OCI-LY1 (cell line): ENCODE results near the gene ATP4A.

Experiments used
- H2AFZ ChIP-seq: fragments of 200-600 bp; sonication (generic), shearing (Covaris generic); 2 replicates; pipeline ENCODE4 v1.6.0; 2014; ENCODE audit warnings: antibody characterized with exemption, mild to moderate bottlenecking, low read length
- H3F3A ChIP-seq: fragments of 200-600 bp; sonication (generic), shearing (Covaris generic); 2 replicates; pipeline ENCODE4 v1.6.0; 2014; ENCODE audit warnings: mild to moderate bottlenecking, antibody characterized with exemption, low read length, moderate library complexity; ENCODE audit not compliant: insufficient read depth
- H3K27ac ChIP-seq: fragments of 200-600 bp; sonication (generic); 2 replicates; pipeline ENCODE4 v1.5.1; 2014; ENCODE audit warnings: low read length, mixed run types, mild to moderate bottlenecking, low read depth; ENCODE audit not compliant: poor library complexity, severe bottlenecking
- H3K27me3 ChIP-seq: fragments of 200-600 bp; sonication (generic); 2 replicates; pipeline ENCODE4 v1.6.0; 2014; ENCODE audit warnings: antibody characterized with exemption, mild to moderate bottlenecking, low read length, moderate library complexity; ENCODE audit not compliant: insufficient read depth
- H3K36me3 ChIP-seq: fragments of 200-600 bp; sonication (generic); 2 replicates; pipeline ENCODE4 v1.6.1; 2014; ENCODE audit warnings: mild to moderate bottlenecking, antibody characterized with exemption, low read length, moderate library complexity, mixed read lengths; ENCODE audit not compliant: insufficient read depth
- H3K4me1 ChIP-seq: fragments of 200-600 bp; sonication (generic); 2 replicates; pipeline ENCODE4 v1.5.1; 2014; ENCODE audit warnings: mild to moderate bottlenecking, low read length, moderate library complexity; ENCODE audit not compliant: insufficient read depth, severe bottlenecking
- H3K4me2 ChIP-seq: fragments of 200-600 bp; sonication (generic), shearing (Covaris generic); 2 replicates; pipeline ENCODE4 v1.6.1; 2014; ENCODE audit warnings: low read length
- H3K4me3 ChIP-seq: fragments of 200-600 bp; sonication (generic); 2 replicates; pipeline ENCODE4 v1.5.1; 2014; ENCODE audit warnings: low read length, low read depth, mild to moderate bottlenecking, mixed read lengths; ENCODE audit not compliant: poor library complexity, severe bottlenecking
- H3K79me2 ChIP-seq: fragments of 200-600 bp; shearing (Covaris generic); 2 replicates; pipeline ENCODE4 v1.6.1; 2016; ENCODE audit warnings: mixed run types, low read length, mixed read lengths; ENCODE audit not compliant: insufficient read depth
- H3K9ac ChIP-seq: fragments of 200-600 bp; sonication (generic), shearing (Covaris generic); 2 replicates; pipeline ENCODE4 v1.6.1; 2014; ENCODE audit warnings: mild to moderate bottlenecking, low read length, mixed read lengths
- H3K9me2 ChIP-seq: fragments of 200-600 bp; sonication (generic), shearing (Covaris generic); 2 replicates; pipeline ENCODE4 v1.6.1; 2014; ENCODE audit warnings: low read depth, mild to moderate bottlenecking, low read length, mixed read lengths
- H3K9me3 ChIP-seq: fragments of 200-600 bp; shearing (Covaris generic); 2 replicates; pipeline ENCODE4 v1.6.1; 2014; ENCODE audit warnings: low read length, mixed read lengths
- H4K20me1 ChIP-seq: fragments of 200-600 bp; sonication (generic), shearing (Covaris generic); 2 replicates; pipeline ENCODE4 v1.6.0; 2016; ENCODE audit warnings: mild to moderate bottlenecking, low read length; ENCODE audit not compliant: insufficient read depth
- CTCF ChIP-seq: fragments of 200-600 bp; sonication (generic), shearing (Covaris generic); IDR thresholded peaks from 2 replicates; pipeline ENCODE4 v1.5.1; 2017; ENCODE audit warnings: mild to moderate bottlenecking, antibody characterized with exemption, low read length, moderate library complexity, mixed read lengths
- EZH2 ChIP-seq: fragments of 200-600 bp; sonication (generic), shearing (Covaris generic); IDR thresholded peaks from 2 replicates; pipeline ENCODE4 v1.8.0; 2017; ENCODE audit warnings: borderline replicate concordance, mixed run types, mild to moderate bottlenecking, antibody characterized with exemption, low read length, moderate library complexity, mixed read lengths

Gene ATP4A

DNA sequence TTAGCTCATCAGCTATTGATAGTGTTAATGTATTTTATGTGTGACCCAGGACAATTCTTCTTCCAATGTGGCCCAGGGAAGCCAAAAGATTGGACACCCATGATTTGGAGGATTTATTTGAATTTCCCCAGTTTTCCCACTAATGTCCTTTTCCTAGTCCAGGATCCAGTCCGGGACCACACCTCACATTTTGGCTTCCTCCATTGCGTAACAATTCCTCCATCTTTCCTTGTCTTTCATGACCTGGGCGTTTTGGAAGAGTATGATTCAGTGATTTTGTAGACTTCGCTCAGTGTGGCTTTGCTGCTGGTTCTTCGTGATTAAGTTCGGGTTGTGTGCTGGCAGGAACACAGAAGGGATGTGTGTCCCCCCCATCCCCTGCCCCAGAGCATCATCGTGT lies 3.3 kb upstream of the ATP4A start:
- H3F3A ChIP-seq, result no peaks in the 10 kb centered on the region
- no peak for TF ChIP-seq CTCF
- no peak for TF ChIP-seq EZH2
- H2AFZ ChIP-seq, result no peak overlapping the region
- no peaks in the 10 kb centered on the region for H3K27me3 ChIP-seq
- H3K9me3 ChIP-seq, result no peaks in the 10 kb centered on the region
- H3K27ac ChIP-seq, result no peak overlapping the region
- no peak overlapping the region for H3K4me3 ChIP-seq
- no peak overlapping the region for H3K9ac ChIP-seq
- no peaks in the 10 kb centered on the region for H3K36me3 ChIP-seq
- H3K4me1 ChIP-seq, result no peaks in the 10 kb centered on the region
- H3K9me2 ChIP-seq, result no peaks in the 10 kb centered on the region
- H4K20me1 ChIP-seq, result no peaks in the 10 kb centered on the region
- no peak overlapping the region for H3K4me2 ChIP-seq
- H3K79me2 ChIP-seq, result no peaks in the 10 kb centered on the region

DNA sequence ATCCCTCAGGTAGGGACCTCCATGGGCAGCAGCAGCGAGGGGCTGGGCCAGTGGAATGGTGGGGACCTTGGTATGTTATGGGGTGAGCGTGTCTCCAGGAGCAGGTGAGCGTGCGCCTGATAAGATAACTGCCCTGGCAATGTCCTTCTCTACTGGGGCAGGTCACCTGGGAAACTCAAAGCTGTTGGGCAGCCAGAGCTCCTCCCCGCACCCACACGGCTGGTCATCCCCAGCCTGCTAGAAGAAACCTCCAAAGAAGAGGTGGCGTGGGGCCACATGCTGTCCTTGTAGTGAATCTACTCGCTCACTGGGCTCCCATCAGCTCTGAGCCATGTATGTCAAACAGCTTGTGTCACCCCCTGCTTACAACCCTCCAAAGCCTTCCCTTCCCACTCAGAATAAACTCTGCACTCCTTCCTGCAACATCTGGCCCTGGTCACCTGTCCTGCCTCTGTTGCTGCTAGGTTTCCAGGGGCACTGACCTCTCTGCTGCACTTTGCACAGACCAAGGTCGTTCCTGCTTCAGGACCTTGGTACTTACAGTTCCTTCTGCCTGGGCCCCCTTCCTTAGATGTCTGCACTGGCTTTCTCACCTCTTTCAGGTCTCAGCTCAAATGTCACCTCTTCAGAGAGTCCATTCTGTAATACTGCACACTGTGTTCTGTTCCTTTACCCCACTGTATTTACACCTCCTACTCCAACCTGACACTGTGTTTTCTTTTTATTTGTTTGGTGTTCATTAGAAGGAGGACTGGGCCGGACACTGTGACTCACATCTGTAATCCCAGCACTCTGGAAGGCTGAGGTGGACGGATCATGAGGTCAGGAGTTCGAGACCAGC lies 1.8 kb upstream of the ATP4A start:
- no peaks in the 10 kb centered on the region for H3K27me3 ChIP-seq
- no peak overlapping the region for H3K9ac ChIP-seq
- H3K4me2 ChIP-seq, result no peak overlapping the region
- H3F3A ChIP-seq, result no peaks in the 10 kb centered on the region
- no peaks in the 10 kb centered on the region for H3K79me2 ChIP-seq
- H3K4me3 ChIP-seq, result no peak overlapping the region
- no peak overlapping the region for H2AFZ ChIP-seq
- no peak overlapping the region for H3K27ac ChIP-seq
- no peaks in the 10 kb centered on the region for H3K9me3 ChIP-seq
- no peaks in the 10 kb centered on the region for H3K9me2 ChIP-seq
- no peak for TF ChIP-seq CTCF
- no peak for TF ChIP-seq EZH2
- no peaks in the 10 kb centered on the region for H3K4me1 ChIP-seq
- no peaks in the 10 kb centered on the region for H3K36me3 ChIP-seq
- H4K20me1 ChIP-seq, result no peaks in the 10 kb centered on the region

GRCh38 chr19:35562776-35563175 lies 682 bp downstream of the ATP4A start:
- Histone ChIP-seq H3K36me3 (no peaks in the 10 kb centered on the region), H3K4me3 (no peak overlapping the region), H3K79me2 (no peaks in the 10 kb centered on the region), H3K27ac (no peak overlapping the region), H3F3A (no peaks in the 10 kb centered on the region), H3K9me3 (no peaks in the 10 kb centered on the region), H4K20me1 (no peaks in the 10 kb centered on the region), H3K9me2 (no peaks in the 10 kb centered on the region), H3K27me3 (no peaks in the 10 kb centered on the region; the same call in none of the 2 replicates), H3K4me1 (peaks cover 11% of the 10 kb centered on the region), H3K9ac (no peak overlapping the region), H3K4me2 (no peak overlapping the region), H2AFZ (no peak overlapping the region)
- TF ChIP-seq CTCF (no peak), EZH2 (no peak)
